Measurements from ENCODE around the gene JMJD8. TPM values are rescaled to one million over a fixed set of nuclear protein-coding genes. Genes with fewer than 3 reads are reported as not detected.

Gene JMJD8
- total and polyA plus RNA-seq, 9 of the 15 experiments (the other 6 are each of a cell fraction or from before 2014, with no cell fraction given), result 1.2 to 50.6 (median 29.3) TPM

- TF ChIP-seq ZBTB1 (CRISPR knock-in tag; IDR thresholded peaks at IDR 0.05; ENCODE audit: borderline replicate concordance, low read depth) (0 out of 2 replicates have a peak, but pooled peaks have one; percentile 55), NFE2L1 (tag; IDR thresholded peaks at IDR 0.05; ENCODE audit: borderline replicate concordance, low read depth) (no peak), HMGN3 (IDR thresholded peaks at IDR 0.05; ENCODE audit: borderline replicate concordance, extremely low read depth, insufficient read length, low read depth, low read length) (peak; percentile 1), FIP1L1 (IDR thresholded peaks at IDR 0.05; ENCODE audit: low read depth, low read length, poor library complexity, severe bottlenecking) (peak; percentile 43), MGA (IDR thresholded peaks at IDR 0.05) (peak; percentile 44), POLR2H (tag; IDR thresholded peaks at IDR 0.05; ENCODE audit: low read depth) (no peak), FOXA3 (CRISPR knock-in tag; conservative IDR thresholded peaks at IDR 0.05 in 1 of 2, IDR thresholded peaks at IDR 0.05 in 1 of 2) (no peak), DEAF1 (CRISPR knock-in tag; IDR thresholded peaks at IDR 0.05) (no peak), ZBTB33 (CRISPR knock-in tag; IDR thresholded peaks at IDR 0.05) (0 out of 2 replicates have a peak, but pooled peaks have one; percentile 25)
Observed at GRCh38 chr16:721765-722540, 37.8 kb upstream of the JMJD8 start (continued).

All from K562 (cell line).